ENCODE measurements around the gene CSNK1G2.

Gene CSNK1G2

GRCh38 chr19:1944088-1944915, 3.3 kb downstream of the CSNK1G2 start:
- FAIRE-seq, result no peak
- no peak for DNase-seq (ENCODE audit: low spot score)

- no peak for FAIRE-seq
- DNase-seq (ENCODE audit: low spot score), result no peak
Measured at GRCh38 chr19:1944916-1945561, 4.1 kb downstream of the CSNK1G2 start.

DNA sequence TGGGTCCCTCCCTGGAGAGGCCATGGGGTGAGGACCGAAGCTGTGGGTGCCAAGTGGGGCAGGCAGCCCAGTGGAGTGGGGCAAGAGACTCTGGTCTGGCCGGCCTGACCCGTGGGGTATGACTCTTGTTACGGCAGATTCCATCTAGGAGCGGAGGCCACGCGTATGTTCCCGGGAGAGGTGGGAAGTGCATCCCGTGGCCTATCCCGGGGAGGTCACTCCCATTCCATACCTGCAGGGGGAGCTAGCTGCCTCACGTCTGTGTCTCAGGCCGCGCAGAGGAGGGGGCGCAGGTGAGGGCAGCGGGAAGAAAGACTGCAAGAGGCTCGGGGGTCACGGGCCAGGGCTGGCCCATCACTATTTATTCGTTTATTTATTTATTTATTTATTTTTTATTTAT, 4.9 kb downstream of the CSNK1G2 start:
- peak; percentile 54 for DNase-seq (ENCODE audit: low spot score)
- FAIRE-seq, result no peak

GRCh38 chr19:1947651-1948209, 6.8 kb downstream of the CSNK1G2 start:
- DNase-seq (ENCODE audit: low spot score) (no peak), FAIRE-seq (no peak)

- DNase-seq (ENCODE audit: low spot score) (no peak), FAIRE-seq (no peak)
Measured at GRCh38 chr19:1949304-1950101, 8.5 kb downstream of the CSNK1G2 start.

- FAIRE-seq (no peak), DNase-seq (ENCODE audit: low spot score) (no peak)
Measured at GRCh38 chr19:1950640-1951039, 9.7 kb downstream of the CSNK1G2 start.

GRCh38 chr19:1952635-1953034, 11.7 kb downstream of the CSNK1G2 start:
- FAIRE-seq, result no peak
- no peak for DNase-seq (ENCODE audit: low spot score)

- no peak for FAIRE-seq
Measured at GRCh38 chr19:1953037-1953436, 12.1 kb downstream of the CSNK1G2 start.

DNA sequence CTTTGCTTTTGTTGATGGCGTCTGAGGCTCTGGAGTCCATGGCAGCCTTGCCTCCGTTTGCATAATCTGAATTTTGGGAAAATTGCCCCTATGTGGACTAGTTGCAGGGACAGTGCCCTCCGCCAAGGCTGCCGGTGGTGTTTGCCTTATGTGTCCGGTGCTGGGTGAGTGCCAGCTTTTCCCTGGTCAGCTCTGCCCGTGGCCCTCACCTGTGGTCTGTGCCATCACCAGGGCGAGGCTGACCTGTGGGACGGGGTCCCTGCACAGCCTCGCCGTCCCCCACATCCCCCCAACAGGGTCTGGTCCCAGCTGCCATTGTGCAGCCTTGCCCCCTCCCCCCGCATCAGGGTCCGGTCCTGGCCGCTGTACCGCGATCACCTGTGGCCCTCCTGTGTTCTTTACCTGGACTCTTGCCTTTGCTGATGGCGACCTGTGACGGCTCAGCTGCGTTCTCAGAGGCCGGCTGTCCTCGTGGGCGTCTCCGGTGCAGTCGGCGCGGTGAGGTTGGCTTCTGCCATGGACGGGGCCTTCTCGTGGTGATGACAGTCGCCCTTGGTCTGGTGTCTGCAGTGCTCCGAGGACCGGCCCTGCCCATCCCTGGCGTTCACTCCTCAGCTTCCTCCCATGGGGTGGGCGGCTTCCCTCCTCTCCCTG, 12.6 kb downstream of the CSNK1G2 start:
- DNase-seq (ENCODE audit: low spot score) (no peak), FAIRE-seq (no peak)

More at GRCh38 chr19:1953037-1953436, 12.1 kb downstream of the CSNK1G2 start:
- no peak for DNase-seq (ENCODE audit: low spot score)

DNA sequence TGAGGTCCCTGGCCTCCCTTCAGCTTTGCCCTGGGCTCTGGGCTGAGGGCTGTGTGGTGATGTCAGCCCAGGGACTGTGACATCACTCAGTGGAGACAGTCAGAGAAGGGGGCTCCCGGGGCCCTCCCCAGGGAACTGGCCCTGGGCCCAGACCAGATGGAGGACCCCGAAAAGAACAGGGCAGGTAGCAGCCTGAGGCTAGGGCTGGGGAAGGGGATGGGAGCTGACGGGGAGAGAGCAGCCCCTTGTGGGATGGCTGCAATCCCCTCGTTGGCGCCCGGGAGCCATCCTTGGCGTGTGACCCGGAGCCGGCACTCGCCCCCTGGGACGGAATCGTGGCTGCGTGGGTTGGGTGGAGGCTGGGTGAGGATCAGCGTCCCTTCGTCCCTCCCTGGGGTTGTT, 13.6 kb downstream of the CSNK1G2 start:
- FAIRE-seq (no peak), DNase-seq (ENCODE audit: low spot score) (no peak)

GRCh38 chr19:1955171-1956121, 14.5 kb downstream of the CSNK1G2 start:
- DNase-seq (ENCODE audit: low spot score) (no peak), FAIRE-seq (no peak)

- FAIRE-seq (no peak), DNase-seq (ENCODE audit: low spot score) (no peak)
Measured at GRCh38 chr19:1956122-1956494, 15.1 kb downstream of the CSNK1G2 start.

DNA sequence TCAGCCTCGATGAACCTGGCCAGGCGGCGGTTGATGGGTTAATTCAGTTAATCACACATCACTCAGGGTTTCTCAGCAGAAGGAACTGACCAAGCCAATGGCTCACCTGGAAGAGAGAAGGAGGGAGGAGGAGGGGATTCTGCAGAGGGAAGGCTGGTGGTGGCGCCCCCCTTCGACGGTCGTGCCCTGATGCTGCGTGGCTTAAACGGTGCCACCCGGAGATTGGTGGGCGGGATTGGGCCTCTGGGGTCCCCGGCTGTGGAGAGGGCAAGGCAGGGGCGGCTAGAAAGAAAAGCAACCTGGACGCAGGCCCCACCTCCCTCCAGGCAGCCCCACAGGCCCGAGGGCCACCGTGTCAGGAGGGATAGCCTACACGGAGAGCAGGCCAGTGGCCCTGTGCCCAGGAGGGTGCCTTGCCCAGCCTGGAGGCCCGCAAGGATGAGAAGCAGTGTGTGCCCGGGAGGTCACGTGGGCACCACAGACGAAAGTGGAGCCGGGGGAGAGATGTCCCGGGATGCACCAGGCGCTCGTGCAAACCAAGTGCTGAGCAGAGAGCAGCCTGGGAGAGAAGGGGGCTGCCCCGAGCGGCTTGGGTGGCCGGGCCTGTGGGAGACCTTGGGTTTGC, 16.0 kb downstream of the CSNK1G2 start:
- FAIRE-seq (no peak), DNase-seq (ENCODE audit: low spot score) (no peak)

- DNase-seq (ENCODE audit: low spot score) (no peak), FAIRE-seq (no peak)
Measured at GRCh38 chr19:1957562-1958248, 16.7 kb downstream of the CSNK1G2 start.

GRCh38 chr19:1959928-1960589, 19.1 kb downstream of the CSNK1G2 start:
- no peak for DNase-seq (ENCODE audit: low spot score)
- FAIRE-seq, result no peak

GRCh38 chr19:1961000-1961883, 20.3 kb downstream of the CSNK1G2 start:
- FAIRE-seq (no peak), DNase-seq (ENCODE audit: low spot score) (no peak)

DNA sequence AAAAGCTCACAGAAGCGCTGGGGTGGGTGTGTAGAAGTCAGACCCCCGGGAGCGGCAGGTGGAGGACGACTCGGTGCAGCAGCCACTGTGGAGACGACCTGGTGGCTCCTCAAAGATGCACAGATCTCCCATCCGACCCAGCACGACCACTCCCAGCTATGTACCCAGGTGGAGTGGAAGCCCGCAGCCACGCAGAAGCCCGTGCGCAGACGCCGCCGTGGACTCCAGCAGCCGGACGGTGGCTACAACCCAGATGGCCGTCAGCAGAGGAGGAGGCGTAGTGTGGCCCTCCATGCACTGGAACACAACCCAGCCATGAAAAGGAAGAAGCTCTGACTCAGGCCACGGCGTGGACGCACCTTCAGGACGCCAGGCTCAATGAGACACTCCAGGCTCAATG, 21.7 kb downstream of the CSNK1G2 start:
- no peak for FAIRE-seq

More for the DNA sequence above, 21.7 kb downstream of the CSNK1G2 start:
- no peak for DNase-seq (ENCODE audit: low spot score)
